K562 (cell line): ENCODE measurements around the gene IMP4. TPM values are rescaled to one million over a fixed set of nuclear protein-coding genes. Genes with fewer than 3 reads are reported as not detected.

Experiments used
- ATF1 ChIP-seq, 2 experiments: fragments of 450-650 bp in 1 of 2; IDR thresholded peaks; 2 replicates each; pipeline ENCODE4 v1.6.1; 2016; ENCODE audit warnings: missing compliant biosample characterization in 1 of 2, missing genetic modification characterization in 1 of 2
- CREB1 ChIP-seq, 2 experiments: sonication (generic) in 1 of 2; formaldehyde crosslinking in 1 of 2; IDR thresholded peaks; 2 replicates each; pipeline versions ENCODE4 v1.6.1 to v1.8.0; 2012 to 2022; ENCODE audit warnings: inconsistent platforms in 1 of 2, mild to moderate bottlenecking in 1 of 2, missing genetic modification reagents in 1 of 2, moderate library complexity in 1 of 2
- CREM ChIP-seq: IDR thresholded peaks from 2 replicates; pipeline ENCODE4 v1.6.1; 2014; ENCODE audit warnings: antibody characterized with exemption, low read depth
- EGR1 ChIP-seq: fragments of 450-650 bp; conservative IDR thresholded peaks from 2 replicates; pipeline ENCODE4 v1.6.1; 2017; ENCODE audit warnings: mild to moderate bottlenecking
- ELF4 ChIP-seq: fragments of 450-650 bp; formaldehyde crosslinking; IDR thresholded peaks from 2 replicates; pipeline ENCODE4 v1.4.0; 2022; ENCODE audit warnings: missing genetic modification characterization
- FOXM1 ChIP-seq, 2 experiments: fragments of 450-650 bp in 1 of 2; sonication (generic) in 1 of 2; formaldehyde crosslinking in 1 of 2; IDR thresholded peaks; 2 replicates each; pipeline versions ENCODE4 v1.6.1 to v1.9.0; 2017 to 2022; ENCODE audit warnings: low read depth in 2 of 2, mild to moderate bottlenecking in 2 of 2, missing genetic modification reagents in 1 of 2, moderate library complexity in 1 of 2
- HEY1 ChIP-seq: fragments of 250-450 bp; sonication (Bioruptor Pico); IDR thresholded peaks from 2 replicates; pipeline ENCODE4 v1.5.0; 2020; ENCODE audit warnings: mild to moderate bottlenecking, moderate library complexity, borderline replicate concordance
- IRF2 ChIP-seq: sonication (generic); formaldehyde crosslinking; IDR thresholded peaks from 2 replicates; pipeline ENCODE4 v1.8.1; 2022; ENCODE audit warnings: mild to moderate bottlenecking, missing genetic modification reagents
- KLF10 ChIP-seq: fragments of 250-450 bp; sonication (Bioruptor Pico); IDR thresholded peaks from 2 replicates; pipeline ENCODE4 v1.6.1; 2021; ENCODE audit warnings: matching md5 sums
- KLF13 ChIP-seq: fragments of 450-650 bp; IDR thresholded peaks from 2 replicates; pipeline ENCODE4 v1.6.1; 2016; ENCODE audit warnings: missing genetic modification characterization, low read depth, mild to moderate bottlenecking, missing compliant biosample characterization, moderate library complexity, borderline replicate concordance
- MAZ ChIP-seq, 2 experiments: fragments of 450-650 bp in 1 of 2; sonication (generic) in 1 of 2; formaldehyde crosslinking; IDR thresholded peaks in 1 of 2; conservative IDR thresholded peaks in 1 of 2; 2 replicates each; pipeline versions ENCODE4 v1.4.0 to v1.5.0; 2020; ENCODE audit warnings: mild to moderate bottlenecking in 1 of 2, missing genetic modification reagents in 1 of 2
- MEIS2 ChIP-seq: fragments of 450-650 bp; IDR thresholded peaks from 2 replicates; pipeline ENCODE4 v1.6.1; 2014; ENCODE audit warnings: mild to moderate bottlenecking; ENCODE audit not compliant: partially characterized antibody
- NFRKB ChIP-seq: fragments of 450-650 bp; IDR thresholded peaks from 2 replicates; pipeline ENCODE4 v1.6.1; 2016; ENCODE audit warnings: low read depth
- POLR2A ChIP-seq: fragments of 450-650 bp; conservative IDR thresholded peaks from 2 replicates; pipeline ENCODE4 v1.6.1; 2016
- POU5F1 ChIP-seq: fragments of 150-350 bp; IDR thresholded peaks from 2 replicates; pipeline ENCODE4 v1.6.1; 2014; ENCODE audit warnings: borderline replicate concordance, low read length, low read depth, mild to moderate bottlenecking; ENCODE audit not compliant: partially characterized antibody
- RBFOX2 ChIP-seq: fragments of 200-400 bp; formaldehyde crosslinking; IDR thresholded peaks from 2 replicates; pipeline ENCODE4 v1.6.1; 2017; ENCODE audit warnings: low read depth, mild to moderate bottlenecking, low read length, moderate library complexity
- ZBTB7A ChIP-seq: IDR thresholded peaks from 2 replicates; pipeline ENCODE4 v1.6.1; 2011; ENCODE audit warnings: low read depth, mild to moderate bottlenecking, low read length, moderate library complexity, borderline replicate concordance; ENCODE audit not compliant: control insufficient read depth
- ZEB2 ChIP-seq: fragments of 450-650 bp; IDR thresholded peaks from 2 replicates; pipeline ENCODE4 v1.6.1; 2016
- ZKSCAN3 ChIP-seq: fragments of 250-450 bp; sonication (Bioruptor Pico); IDR thresholded peaks from 2 replicates; pipeline ENCODE4 v1.4.0; 2020
- ZNF121 ChIP-seq: sonication (generic); formaldehyde crosslinking; conservative IDR thresholded peaks from 2 replicates; pipeline ENCODE4 v1.8.0; 2022; ENCODE audit warnings: missing genetic modification reagents
- ZNF134 ChIP-seq: fragments of 250-450 bp; sonication (Bioruptor Pico); conservative IDR thresholded peaks from 2 replicates; pipeline ENCODE4 v1.4.0; 2020
- polyA plus RNA-seq, 8 experiments: library from polyadenylated mRNA; depleted of rRNA in 4 of 8; stranded (reverse) in 5 of 8; unstranded in 3 of 8; fragments of >200 nt; fragmentation: Nextera tagmentation in 2 of 8; fragmentation: Illumina TruSeq in 1 of 8; extraction: Ambion mirVana in 2 of 8; extraction: Trizol in 1 of 8; gene quantifications; 2 replicates each; pipeline versions ENCODE4 v1.2.1 to v1.2.3, GENCODE V29; 2011 to 2014; ENCODE audit warnings: inconsistent platforms in 1 of 8, missing spikeins in 1 of 8
- total RNA-seq, 7 experiments: library from RNA; depleted of rRNA in 6 of 7; stranded (reverse); fragments of >200 nt in 6 of 7; fragmentation: Illumina TruSeq in 2 of 7; extraction: Trizol in 2 of 7; gene quantifications; 2 replicates each; pipeline versions ENCODE4 v1.2.1 to v1.2.3, GENCODE V29; 2011 to 2021; ENCODE audit warnings: low replicate concordance in 1 of 7
- TF ChIP-seq, protein P1 (sequence below): sonication (generic); formaldehyde crosslinking; IDR thresholded peaks from 2 replicates; pipeline ENCODE4 v1.8.1; 2023; ENCODE audit warnings: mild to moderate bottlenecking, missing genetic modification reagents
- TF ChIP-seq, protein P2 (sequence below): fragments of 250-450 bp; sonication (Bioruptor Pico); IDR thresholded peaks from 2 replicates; pipeline ENCODE4 v1.8.0; 2022; ENCODE audit warnings: moderate library complexity, mild to moderate bottlenecking, inconsistent platforms
- TF ChIP-seq, protein P3 (sequence below): fragments of 250-450 bp; sonication (Bioruptor Pico); IDR thresholded peaks from 2 replicates; pipeline ENCODE4 v1.4.0; 2020

The IMP4 gene
- total and polyA plus RNA-seq, 9 of the 15 experiments (the other 6 are each of a cell fraction or from before 2014, with no cell fraction given): 35.4 to 209 (median 100.0) TPM

DNA sequence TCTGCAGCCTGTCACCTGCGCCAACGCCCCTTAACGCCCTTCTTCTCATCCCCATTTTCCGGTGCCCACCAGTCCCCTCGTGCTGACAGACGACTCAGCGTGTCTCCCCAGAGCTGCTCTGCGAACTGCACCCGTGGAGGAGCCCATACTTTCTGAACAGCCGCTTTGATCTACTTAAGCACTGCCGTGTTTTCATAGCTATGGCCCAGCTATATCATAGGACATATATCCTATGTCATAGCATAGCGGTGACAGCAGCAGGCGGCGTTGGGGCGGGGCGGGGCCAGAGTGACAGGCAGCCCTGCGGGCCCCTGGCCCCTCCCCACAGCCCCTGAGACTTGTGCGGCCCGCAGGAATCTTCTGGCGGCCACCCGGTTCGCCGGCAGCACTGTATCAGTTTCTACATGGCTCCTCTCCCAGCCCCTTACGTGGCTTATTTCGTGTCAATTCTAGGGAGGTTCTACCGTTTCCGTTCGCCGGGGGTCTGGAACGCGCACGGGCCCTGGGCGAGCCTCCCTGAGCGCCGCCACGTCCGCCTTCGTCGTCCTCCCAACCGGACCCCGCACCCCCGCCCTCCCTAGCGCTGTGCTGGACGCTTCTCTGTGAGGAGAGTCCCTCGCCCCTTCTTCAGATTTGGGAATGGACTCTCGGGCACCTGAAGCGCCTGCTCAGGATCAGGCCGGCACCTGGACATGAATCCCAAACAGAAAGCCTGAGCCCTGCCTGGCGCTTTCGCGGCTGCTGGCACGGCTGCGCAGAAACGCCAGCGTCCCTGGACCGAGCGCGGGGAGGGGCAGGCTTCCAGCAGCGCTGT lies 48.6 kb downstream of the IMP4 start (continued):
- no peak for TF ChIP-seq ELF4 (CRISPR knock-in tag)
- 0 out of 4 replicates have a peak, but pooled peaks of 1 of the 2 experiments have one; percentile 17 for TF ChIP-seq MAZ (CRISPR knock-in tag; conservative IDR thresholded peaks at IDR 0.05 in 1 of 2, IDR thresholded peaks at IDR 0.05 in 1 of 2)
- no peak for TF ChIP-seq FOXM1 (IDR thresholded peaks at IDR 0.05; ENCODE audit: low read depth)
- TF ChIP-seq FOXM1 (CRISPR knock-in tag; IDR thresholded peaks at IDR 0.05; ENCODE audit: low read depth): 0 out of 2 replicates have a peak, but pooled peaks have one; percentile 39
- TF ChIP-seq, protein P1, sequence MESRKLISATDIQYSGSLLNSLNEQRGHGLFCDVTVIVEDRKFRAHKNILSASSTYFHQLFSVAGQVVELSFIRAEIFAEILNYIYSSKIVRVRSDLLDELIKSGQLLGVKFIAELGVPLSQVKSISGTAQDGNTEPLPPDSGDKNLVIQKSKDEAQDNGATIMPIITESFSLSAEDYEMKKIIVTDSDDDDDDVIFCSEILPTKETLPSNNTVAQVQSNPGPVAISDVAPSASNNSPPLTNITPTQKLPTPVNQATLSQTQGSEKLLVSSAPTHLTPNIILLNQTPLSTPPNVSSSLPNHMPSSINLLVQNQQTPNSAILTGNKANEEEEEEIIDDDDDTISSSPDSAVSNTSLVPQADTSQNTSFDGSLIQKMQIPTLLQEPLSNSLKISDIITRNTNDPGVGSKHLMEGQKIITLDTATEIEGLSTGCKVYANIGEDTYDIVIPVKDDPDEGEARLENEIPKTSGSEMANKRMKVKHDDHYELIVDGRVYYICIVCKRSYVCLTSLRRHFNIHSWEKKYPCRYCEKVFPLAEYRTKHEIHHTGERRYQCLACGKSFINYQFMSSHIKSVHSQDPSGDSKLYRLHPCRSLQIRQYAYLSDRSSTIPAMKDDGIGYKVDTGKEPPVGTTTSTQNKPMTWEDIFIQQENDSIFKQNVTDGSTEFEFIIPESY (CRISPR knock-in tag): peak; percentile 77
- TF ChIP-seq, protein P2, sequence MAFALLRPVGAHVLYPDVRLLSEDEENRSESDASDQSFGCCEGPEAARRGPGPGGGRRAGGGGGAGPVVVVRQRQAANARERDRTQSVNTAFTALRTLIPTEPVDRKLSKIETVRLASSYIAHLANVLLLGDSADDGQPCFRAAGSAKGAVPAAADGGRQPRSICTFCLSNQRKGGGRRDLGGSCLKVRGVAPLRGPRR (CRISPR knock-in tag): no peak
- peak; percentile 61 for TF ChIP-seq MEIS2
- TF ChIP-seq, protein P3, sequence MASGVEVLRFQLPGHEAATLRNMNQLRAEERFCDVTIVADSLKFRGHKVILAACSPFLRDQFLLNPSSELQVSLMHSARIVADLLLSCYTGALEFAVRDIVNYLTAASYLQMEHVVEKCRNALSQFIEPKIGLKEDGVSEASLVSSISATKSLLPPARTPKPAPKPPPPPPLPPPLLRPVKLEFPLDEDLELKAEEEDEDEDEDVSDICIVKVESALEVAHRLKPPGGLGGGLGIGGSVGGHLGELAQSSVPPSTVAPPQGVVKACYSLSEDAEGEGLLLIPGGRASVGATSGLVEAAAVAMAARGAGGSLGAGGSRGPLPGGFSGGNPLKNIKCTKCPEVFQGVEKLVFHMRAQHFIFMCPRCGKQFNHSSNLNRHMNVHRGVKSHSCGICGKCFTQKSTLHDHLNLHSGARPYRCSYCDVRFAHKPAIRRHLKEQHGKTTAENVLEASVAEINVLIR: no peak
- no peak for TF ChIP-seq ZKSCAN3
- peak; percentile 70 for TF ChIP-seq RBFOX2
- no peak for TF ChIP-seq HEY1 (CRISPR knock-in tag)
- TF ChIP-seq EGR1: no peak
- TF ChIP-seq ZEB2: no peak
- no peak for TF ChIP-seq KLF13
- TF ChIP-seq ZNF134 (CRISPR knock-in tag): no peak
- peak; percentile 55; the same call in 1 of the 2 replicates for TF ChIP-seq ZBTB7A
- no peak for TF ChIP-seq IRF2 (CRISPR knock-in tag)
- TF ChIP-seq KLF10: no peak
- no peak for TF ChIP-seq ZNF121 (CRISPR knock-in tag)
- peak; percentile 60; the same call in 1 of the 2 replicates for TF ChIP-seq POLR2A
- peak; percentile 69 for TF ChIP-seq CREM
- TF ChIP-seq POU5F1: no peak
- TF ChIP-seq NFRKB: no peak
- peak; percentile 80 for TF ChIP-seq CREB1 (IDR thresholded peaks at IDR 0.05)
- TF ChIP-seq CREB1 (CRISPR knock-in tag; IDR thresholded peaks at IDR 0.05): peak; percentile 42; the same call in 1 of the 2 replicates
- no peak for TF ChIP-seq ATF1 (CRISPR knock-in tag; IDR thresholded peaks at IDR 0.05)
- TF ChIP-seq ATF1 (tag; IDR thresholded peaks at IDR 0.05): peak; percentile 40; the same call in 1 of the 2 replicates
